GM18861 (cell line): ENCODE measurements around the gene PLEKHA5.
"Not testable (repeated sequence)": the region's sequence is repeated elsewhere in the genome, so short reads cannot be mapped to it uniquely, and the experiment has no call there.

Source experiments
- ATAC-seq: cut with Tn5 transposase; IDR thresholded peaks from one replicate; pipeline ENCODE4 v1.9.1; 2021; ENCODE audit not compliant: unreplicated experiment

PLEKHA5 gene

DNA sequence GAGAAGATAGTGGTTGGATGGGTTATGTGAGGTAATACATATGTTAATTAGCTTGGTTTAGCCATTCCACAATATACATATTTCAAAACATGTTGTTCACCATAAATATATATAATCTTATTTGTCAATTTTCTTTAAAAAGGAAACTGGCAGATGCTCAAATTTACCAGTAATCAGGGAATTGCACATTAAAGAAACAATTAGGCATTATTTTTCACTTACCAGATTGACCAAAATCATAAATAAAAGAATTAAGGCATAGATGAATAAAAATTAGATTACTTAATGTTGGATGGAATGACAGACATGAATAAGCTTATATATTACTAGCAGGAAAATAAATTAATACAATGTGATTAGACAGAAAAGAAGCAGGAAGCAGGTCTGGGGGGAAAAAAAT lies 147.2 kb downstream of the PLEKHA5 start:
- ATAC-seq = no peak

- no peak for ATAC-seq
These were observed 148.2 kb downstream of the PLEKHA5 start for GRCh38 chr12:19277711-19278110.

- no peak for ATAC-seq
These were observed 148.9 kb downstream of the PLEKHA5 start for GRCh38 chr12:19278407-19278806.

DNA sequence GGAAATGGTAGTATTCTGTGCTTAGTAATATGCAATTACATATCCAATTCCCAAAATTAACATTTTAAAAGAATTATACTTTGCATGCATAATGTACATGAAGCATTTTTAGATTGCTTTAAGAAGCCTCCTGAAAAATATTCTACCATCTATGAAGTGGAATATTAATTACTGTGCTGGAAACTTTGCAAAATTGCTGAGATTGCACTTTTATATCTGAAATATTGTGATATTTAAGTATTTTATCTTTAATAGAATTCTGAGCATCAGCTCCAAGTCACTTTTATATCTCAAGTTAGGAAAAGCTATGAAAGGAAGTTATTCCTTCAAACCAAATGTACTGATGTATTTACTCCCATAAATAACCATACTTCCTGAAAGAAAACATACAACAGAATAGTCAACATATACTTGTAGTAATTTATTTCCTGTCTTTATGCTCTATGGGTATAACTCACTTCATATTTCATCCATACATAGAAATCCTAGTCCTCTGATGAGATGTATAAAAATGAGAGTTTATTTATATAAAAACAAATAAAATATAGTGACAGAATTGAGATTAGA lies 152.7 kb downstream of the PLEKHA5 start:
- ATAC-seq = no peak

GRCh38 chr12:19284658-19285057 lies 155.1 kb downstream of the PLEKHA5 start:
- ATAC-seq = no peak

- ATAC-seq = no peak
These were observed 156.4 kb downstream of the PLEKHA5 start for GRCh38 chr12:19285793-19286448.

GRCh38 chr12:19287302-19287701 lies 157.8 kb downstream of the PLEKHA5 start:
- no peak for ATAC-seq

DNA sequence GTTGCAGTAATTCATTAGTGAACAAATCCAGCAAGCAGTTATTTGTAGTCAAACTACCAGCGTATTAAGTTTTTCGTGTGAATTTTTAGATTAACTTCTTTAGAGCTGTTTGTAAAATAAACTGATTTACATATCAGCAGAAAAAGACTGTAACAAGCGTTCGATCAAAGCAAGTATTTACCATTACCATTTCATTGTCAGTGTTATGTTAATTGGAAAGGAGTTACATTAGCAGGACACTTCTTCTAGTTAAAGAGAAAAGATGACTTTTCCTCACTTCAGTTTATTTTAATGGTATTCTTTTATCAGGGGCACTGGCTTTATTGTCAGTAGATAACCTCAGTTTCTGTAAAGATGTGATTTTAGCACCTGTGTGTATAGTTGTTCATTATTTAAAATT lies 158.6 kb downstream of the PLEKHA5 start:
- ATAC-seq = no peak

- ATAC-seq = peak; percentile 68
These were observed 159.2 kb downstream of the PLEKHA5 start for GRCh38 chr12:19288603-19289244.

DNA sequence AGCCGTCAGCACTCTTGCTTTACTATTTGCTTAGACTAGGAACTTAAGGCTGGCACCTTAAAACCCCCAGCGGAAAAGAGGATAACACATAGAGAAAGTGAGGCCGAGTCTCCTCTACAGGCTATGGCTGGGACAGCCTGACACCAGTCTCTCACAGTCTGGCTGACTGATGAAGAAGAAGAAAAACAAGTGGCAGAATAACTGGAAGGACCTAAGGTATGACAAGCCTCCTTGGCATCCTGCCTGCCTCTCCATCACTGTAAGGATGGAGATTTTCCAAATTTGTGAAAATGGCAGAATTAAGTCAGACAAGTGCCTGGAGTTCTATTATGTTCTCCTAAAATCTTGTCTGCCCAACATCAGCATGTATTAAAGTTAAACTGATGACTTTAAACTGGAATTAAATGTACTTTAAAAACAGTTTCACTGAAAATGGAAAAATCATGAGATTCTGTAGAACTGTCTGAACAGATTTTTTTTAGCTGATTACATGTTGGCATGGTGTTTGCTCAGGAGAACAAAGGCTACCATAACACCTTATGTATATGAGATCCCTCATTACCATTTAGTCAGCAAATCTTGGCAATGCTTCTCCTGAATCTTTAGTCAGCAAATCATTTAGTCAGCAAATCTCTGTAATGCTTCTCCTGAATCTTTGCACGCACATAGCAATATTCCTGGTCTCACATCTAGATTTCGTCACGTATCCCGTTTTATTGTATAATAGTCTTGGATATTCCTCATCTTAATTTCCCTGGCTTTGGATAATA lies 169.5 kb downstream of the PLEKHA5 start:
- no peak for ATAC-seq

DNA sequence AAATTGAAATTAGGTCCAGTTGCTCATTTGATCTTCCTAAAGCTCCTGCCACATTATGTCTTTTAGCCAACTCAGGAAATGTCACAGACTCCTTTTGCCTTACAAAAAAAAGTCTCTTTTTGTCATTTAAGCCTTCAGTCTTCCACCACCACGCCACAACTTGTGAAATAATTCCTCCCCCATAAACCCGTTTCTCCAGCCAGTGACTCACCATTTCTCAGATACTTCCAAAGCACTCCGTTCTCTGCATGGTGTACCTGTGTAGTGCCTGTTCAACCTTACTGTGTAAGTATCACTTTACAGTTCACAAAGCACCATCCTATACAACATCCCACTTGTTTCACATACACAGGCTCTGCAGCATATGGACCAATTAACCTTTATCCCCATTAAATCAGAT lies 170.2 kb downstream of the PLEKHA5 start:
- ATAC-seq = no peak

- ATAC-seq = no peak
These were observed 171.7 kb downstream of the PLEKHA5 start for GRCh38 chr12:19301223-19301622.

DNA sequence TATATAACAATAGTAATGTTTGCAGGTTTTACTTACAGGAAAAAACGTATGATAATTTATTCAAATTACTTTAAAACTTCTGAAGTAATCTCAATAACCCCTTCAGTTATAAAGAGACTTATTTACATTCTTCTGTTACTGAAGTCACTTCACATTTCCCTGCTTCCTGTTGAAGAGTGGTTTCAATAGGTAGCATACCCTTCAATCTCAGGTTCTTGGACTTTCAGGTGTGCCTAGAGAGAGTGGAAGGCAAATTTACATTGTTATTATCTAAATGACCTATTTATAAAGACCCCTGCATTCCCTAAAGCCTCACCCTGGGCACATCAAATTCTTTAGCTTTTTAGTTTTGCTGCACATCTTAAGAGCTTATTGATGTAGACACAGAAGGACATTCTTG lies 172.2 kb downstream of the PLEKHA5 start:
- no peak for ATAC-seq

- ATAC-seq = no peak
These were observed 172.6 kb downstream of the PLEKHA5 start for GRCh38 chr12:19302100-19302640.

GRCh38 chr12:19303496-19303895 lies 174.0 kb downstream of the PLEKHA5 start:
- ATAC-seq = no peak

GRCh38 chr12:19304149-19304750 lies 174.7 kb downstream of the PLEKHA5 start:
- ATAC-seq = no peak

DNA sequence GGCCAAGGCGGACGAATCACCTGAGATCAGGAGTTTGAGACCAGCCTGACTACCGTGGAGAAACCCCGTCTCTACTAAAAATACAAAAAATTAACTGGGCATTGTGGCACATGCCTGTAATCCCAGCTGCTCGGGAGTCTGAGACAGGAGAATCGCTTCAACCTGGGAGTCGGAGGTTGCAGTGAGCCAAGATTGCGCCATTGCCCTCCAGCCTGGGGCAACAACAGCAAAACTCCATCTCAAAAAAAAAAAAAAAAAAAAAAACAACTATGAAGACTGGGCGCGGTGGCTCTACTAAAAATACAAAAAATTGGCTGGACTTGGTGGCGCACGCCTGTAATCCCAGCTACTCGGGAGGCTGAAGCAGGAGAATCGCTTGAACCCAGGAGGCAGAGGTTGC lies 176.1 kb downstream of the PLEKHA5 start:
- not testable (repeated sequence) for ATAC-seq

- ATAC-seq = no peak
These were observed 176.8 kb downstream of the PLEKHA5 start for GRCh38 chr12:19306366-19306765.

GRCh38 chr12:19307451-19307850 lies 177.9 kb downstream of the PLEKHA5 start:
- ATAC-seq = no peak

GRCh38 chr12:19311165-19311564 lies 181.6 kb downstream of the PLEKHA5 start:
- ATAC-seq = no peak

GRCh38 chr12:19312637-19313036 lies 183.1 kb downstream of the PLEKHA5 start:
- ATAC-seq = no peak
